ENCODE measurements around the gene TMEM86A. TPM values are rescaled to one million over a fixed set of nuclear protein-coding genes. Genes with fewer than 3 reads are reported as not detected.

TMEM86A gene
- total RNA-seq, 2 donors from 2014 or later = 6.2 to 6.9 TPM

- no peak overlapping the region for H3K9ac ChIP-seq (ENCODE audit: extremely low read depth, low read length, poor library complexity, severe bottlenecking)
- WGBS, 2 experiments (ENCODE audit: insufficient coverage in 1 of 2, insufficient read length in 1 of 2) = 93% methylated on average over 5 to 16 of the region's 16 CpGs
- H3K4me1 Mint-ChIP-seq = peaks cover 12% of the 10 kb centered on the region
These were observed 30.8 kb downstream of the TMEM86A start for GRCh38 chr11:18729426-18729825.

GRCh38 chr11:18730020-18730419 lies 31.4 kb downstream of the TMEM86A start:
- no peaks in the 10 kb centered on the region for H3K36me3 Mint-ChIP-seq (ENCODE audit: low read depth)
- Histone ChIP-seq H3K36me3 (ENCODE audit: control insufficient read depth, insufficient read depth, low read length) (no peaks in the 10 kb centered on the region), H3K27me3 (ENCODE audit: control insufficient read depth, insufficient read depth, low read length, poor library complexity, severe bottlenecking) (no peaks in the 10 kb centered on the region), H3K4me1 (ENCODE audit: control insufficient read depth, insufficient read depth, low read length) (peaks cover 4% of the 10 kb centered on the region), H3K27ac (ENCODE audit: low read depth, low read length) (no peak overlapping the region), H3K9me3 (ENCODE audit: control insufficient read depth, low read length) (no peaks in the 10 kb centered on the region), H3K9ac (ENCODE audit: extremely low read depth, low read length, poor library complexity, severe bottlenecking) (no peak overlapping the region), H3K4me3 (ENCODE audit: low read length) (no peak overlapping the region)
- DNase-seq = no peak
- H3K27ac Mint-ChIP-seq = no peak overlapping the region
- no peak overlapping the region for H3K4me3 Mint-ChIP-seq
- H3K9me3 Mint-ChIP-seq = no peaks in the 10 kb centered on the region
- TF ChIP-seq CTCF (conservative IDR thresholded peaks at IDR 0.05) = no peak
- WGBS, 2 experiments (ENCODE audit: insufficient coverage in 1 of 2, insufficient read length in 1 of 2) = 95 to 97% methylated on average over 6 to 9 of the region's 9 CpGs
- H3K27me3 Mint-ChIP-seq (ENCODE audit: insufficient read depth) = peaks cover 17% of the 10 kb centered on the region
- H3K4me1 Mint-ChIP-seq = peaks cover 17% of the 10 kb centered on the region

More at GRCh38 chr11:18729426-18729825, 30.8 kb downstream of the TMEM86A start:
- no peaks in the 10 kb centered on the region for H3K9me3 ChIP-seq (ENCODE audit: control insufficient read depth, low read length)
- peaks cover under 1% of the 10 kb centered on the region for H3K4me1 ChIP-seq (ENCODE audit: control insufficient read depth, insufficient read depth, low read length)
- Mint-ChIP-seq H3K27ac (no peak overlapping the region), H3K4me3 (no peak overlapping the region), H3K9me3 (no peaks in the 10 kb centered on the region), H3K36me3 (ENCODE audit: low read depth) (no peaks in the 10 kb centered on the region), H3K27me3 (ENCODE audit: insufficient read depth) (peaks cover 17% of the 10 kb centered on the region)
- TF ChIP-seq CTCF (conservative IDR thresholded peaks at IDR 0.05) = no peak
- H3K27me3 ChIP-seq (ENCODE audit: control insufficient read depth, insufficient read depth, low read length, poor library complexity, severe bottlenecking) = no peaks in the 10 kb centered on the region
- no peak overlapping the region for H3K4me3 ChIP-seq (ENCODE audit: low read length)
- no peaks in the 10 kb centered on the region for H3K36me3 ChIP-seq (ENCODE audit: control insufficient read depth, insufficient read depth, low read length)
- no peak overlapping the region for H3K27ac ChIP-seq (ENCODE audit: low read depth, low read length)
- DNase-seq = no peak

- TF ChIP-seq CTCF (conservative IDR thresholded peaks at IDR 0.05) = no peak
- WGBS, 2 experiments (ENCODE audit: insufficient coverage in 1 of 2, insufficient read length in 1 of 2) = 86 to 95% methylated on average over 1 to 2 of the region's 2 CpGs
- DNase-seq = no peak
These were observed 32.9 kb downstream of the TMEM86A start for GRCh38 chr11:18731441-18731840.

More at GRCh38 chr11:18731441-18731840, 32.9 kb downstream of the TMEM86A start:
- Mint-ChIP-seq H3K36me3 (ENCODE audit: low read depth) (no peaks in the 10 kb centered on the region), H3K4me3 (no peak overlapping the region), H3K27ac (no peak overlapping the region), H3K27me3 (ENCODE audit: insufficient read depth) (peaks cover 21% of the 10 kb centered on the region), H3K9me3 (no peaks in the 10 kb centered on the region), H3K4me1 (peaks cover 24% of the 10 kb centered on the region)
- Histone ChIP-seq H3K4me1 (ENCODE audit: control insufficient read depth, insufficient read depth, low read length) (peaks cover 8% of the 10 kb centered on the region), H3K27me3 (ENCODE audit: control insufficient read depth, insufficient read depth, low read length, poor library complexity, severe bottlenecking) (no peaks in the 10 kb centered on the region), H3K9me3 (ENCODE audit: control insufficient read depth, low read length) (no peaks in the 10 kb centered on the region), H3K9ac (ENCODE audit: extremely low read depth, low read length, poor library complexity, severe bottlenecking) (no peak overlapping the region), H3K36me3 (ENCODE audit: control insufficient read depth, insufficient read depth, low read length) (no peaks in the 10 kb centered on the region), H3K27ac (ENCODE audit: low read depth, low read length) (no peak overlapping the region), H3K4me3 (ENCODE audit: low read length) (no peak overlapping the region)

Data from endodermal cell (in vitro differentiated cells).